A673 (cell line): ENCODE data around the gene GFPT1.

ENCODE experiments used
- EZH2 ChIP-seq: fragments of 200-600 bp; sonication (generic); IDR thresholded peaks from 2 replicates; pipeline ENCODE4 v1.6.1; 2017; ENCODE audit warnings: borderline replicate concordance, low read depth, mild to moderate bottlenecking, mixed read lengths, antibody characterized with exemption, low read length; ENCODE audit not compliant: poor library complexity, severe bottlenecking
- TF ChIP-seq, protein P1 (sequence below): fragments of 300-800, 200-600 bp; sonication (generic); conservative IDR thresholded peaks from 2 replicates; pipeline ENCODE4 v1.5.1; 2017; ENCODE audit warnings: low read depth, mild to moderate bottlenecking, antibody characterized with exemption, low read length, moderate library complexity, mixed read lengths

DNA sequence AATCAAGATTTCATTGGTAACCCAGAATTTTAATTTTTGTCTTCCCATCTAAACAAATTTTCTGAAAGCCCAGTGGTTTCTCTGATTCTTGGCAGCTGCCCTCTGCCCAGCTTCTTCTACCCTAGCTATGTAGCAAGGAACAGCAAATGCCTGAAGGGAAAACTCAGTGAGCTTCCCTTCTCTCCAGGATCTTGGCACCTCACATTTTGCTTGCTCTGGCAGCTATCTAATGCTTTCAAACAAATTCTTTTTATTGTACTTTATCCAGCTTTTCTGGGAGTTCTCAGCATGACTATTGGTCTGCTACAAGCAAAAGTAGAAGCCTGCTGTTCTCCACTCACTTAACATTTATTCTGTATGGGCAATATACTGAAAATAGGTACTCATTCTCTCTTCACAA lies 18.3 kb upstream of the GFPT1 start:
- TF ChIP-seq, protein P1, sequence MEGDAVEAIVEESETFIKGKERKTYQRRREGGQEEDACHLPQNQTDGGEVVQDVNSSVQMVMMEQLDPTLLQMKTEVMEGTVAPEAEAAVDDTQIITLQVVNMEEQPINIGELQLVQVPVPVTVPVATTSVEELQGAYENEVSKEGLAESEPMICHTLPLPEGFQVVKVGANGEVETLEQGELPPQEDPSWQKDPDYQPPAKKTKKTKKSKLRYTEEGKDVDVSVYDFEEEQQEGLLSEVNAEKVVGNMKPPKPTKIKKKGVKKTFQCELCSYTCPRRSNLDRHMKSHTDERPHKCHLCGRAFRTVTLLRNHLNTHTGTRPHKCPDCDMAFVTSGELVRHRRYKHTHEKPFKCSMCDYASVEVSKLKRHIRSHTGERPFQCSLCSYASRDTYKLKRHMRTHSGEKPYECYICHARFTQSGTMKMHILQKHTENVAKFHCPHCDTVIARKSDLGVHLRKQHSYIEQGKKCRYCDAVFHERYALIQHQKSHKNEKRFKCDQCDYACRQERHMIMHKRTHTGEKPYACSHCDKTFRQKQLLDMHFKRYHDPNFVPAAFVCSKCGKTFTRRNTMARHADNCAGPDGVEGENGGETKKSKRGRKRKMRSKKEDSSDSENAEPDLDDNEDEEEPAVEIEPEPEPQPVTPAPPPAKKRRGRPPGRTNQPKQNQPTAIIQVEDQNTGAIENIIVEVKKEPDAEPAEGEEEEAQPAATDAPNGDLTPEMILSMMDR: no peak
- no peak for TF ChIP-seq EZH2
